CD4-positive, alpha-beta T cell (primary cell): Measurements from ENCODE around the gene INMT. TPM values are rescaled to one million over a fixed set of nuclear protein-coding genes. Genes with fewer than 3 reads are reported as not detected.

ENCODE experiments used
- ATAC-seq: fragments of 200-7000 bp; cut with Tn5 transposase; one replicate; pipeline ENCODE4 v1.10.0; 2022; ENCODE audit warnings: mild to moderate bottlenecking; ENCODE audit not compliant: poor library complexity
- CTCF ChIA-PET: fragments of 350-600 bp; sonication (Branson Sonifier 250); formaldehyde crosslinking; loops from one replicate; lab custom pipeline; 2021; ENCODE audit warnings: antibody characterized with exemption, inconsistent platforms; lab: Charles Lee
- POLR2A ChIA-PET: fragments of 350-600 bp; sonication (Branson Sonifier 250); formaldehyde crosslinking; loops from one replicate; lab custom pipeline; 2021; ENCODE audit warnings: antibody characterized with exemption, inconsistent platforms; lab: Charles Lee
- DNase-seq, 14 experiments: peaks; one replicate each; pipeline ENCODE4 v3.0.0-alpha.2; 2013 to 2020; ENCODE audit warnings: mixed read lengths in 2 of 14
- H3K27ac ChIP-seq, 2 donors: one replicate each; pipeline versions ENCODE4 v1.5.1 to v1.7.0; 2013; ENCODE audit warnings: low read length in 2 of 2, low read depth in 1 of 2, mild to moderate bottlenecking in 1 of 2
- H3K27me3 ChIP-seq, 2 experiments: 1 replicate in 1 of 2; 2 replicates in 1 of 2; pipeline versions ENCODE4 v1.6.1 to v1.7.0; 2013; ENCODE audit warnings: low read length in 2 of 2, control low read depth in 1 of 2, mild to moderate bottlenecking in 1 of 2, moderate library complexity in 1 of 2; ENCODE audit not compliant: insufficient read depth in 2 of 2, control insufficient read depth in 1 of 2
- H3K36me3 ChIP-seq: one replicate; pipeline ENCODE4 v1.6.1; 2013; ENCODE audit warnings: low read length, control low read depth; ENCODE audit not compliant: insufficient read depth
- H3K4me1 ChIP-seq: one replicate; pipeline ENCODE4 v1.6.1; 2013; ENCODE audit warnings: low read length, control low read depth; ENCODE audit not compliant: insufficient read depth
- H3K4me3 ChIP-seq: one replicate; pipeline ENCODE4 v1.5.1; 2013; ENCODE audit warnings: mild to moderate bottlenecking, low read length, moderate library complexity
- H3K9me3 ChIP-seq, 2 experiments: 1 replicate in 1 of 2; 2 replicates in 1 of 2; pipeline versions ENCODE4 v1.6.1 to v1.7.0; 2013; ENCODE audit warnings: low read length in 2 of 2, mild to moderate bottlenecking in 2 of 2, control low read depth in 1 of 2, moderate library complexity in 1 of 2; ENCODE audit not compliant: control insufficient read depth in 1 of 2, insufficient read depth in 1 of 2
- H3K27ac Mint-ChIP-seq: one replicate; pipeline ENCODE4 v1.8.0; 2020; ENCODE audit warnings: mixed read lengths
- H3K27me3 Mint-ChIP-seq: one replicate; pipeline ENCODE4 v1.8.0; 2021; ENCODE audit warnings: mixed read lengths
- H3K36me3 Mint-ChIP-seq: one replicate; pipeline ENCODE4 v1.8.0; 2021; ENCODE audit warnings: low read depth, mixed read lengths
- H3K4me1 Mint-ChIP-seq: one replicate; pipeline ENCODE4 v1.8.0; 2021; ENCODE audit warnings: low read depth, mixed read lengths
- H3K4me3 Mint-ChIP-seq: one replicate; pipeline ENCODE4 v1.8.0; 2020; ENCODE audit warnings: mild to moderate bottlenecking, mixed read lengths
- H3K9me3 Mint-ChIP-seq: one replicate; pipeline ENCODE4 v1.8.0; 2020; ENCODE audit warnings: mixed read lengths
- intact Hi-C, 2 experiments: fragments of 100-400 bp; cut with DNase I in 1 of 2; cut with micrococcal nuclease in 1 of 2; formaldehyde crosslinking; loops; one replicate each; pipeline versions ENCODE4 v1.15.1 to v1.9.0; 2023 to 2025; cut with DNase I, micrococcal nuclease
- total RNA-seq, 174 experiments: library from RNA in 2 of 174; stranded (reverse) in 2 of 174; gene quantifications; one replicate each; pipeline ENCODE4 v1.2.3 and lab custom pipeline; 2021 to 2026
- TF ChIP-seq, protein P1 (sequence below): fragments of 200-600 bp; IDR thresholded peaks from one replicate; pipeline ENCODE4 v1.8.0; 2022; ENCODE audit warnings: antibody characterized with exemption, mild to moderate bottlenecking

Gene INMT
- total RNA-seq, 2 experiments from 2014 or later = 0.36 to 0.69 TPM

DNA sequence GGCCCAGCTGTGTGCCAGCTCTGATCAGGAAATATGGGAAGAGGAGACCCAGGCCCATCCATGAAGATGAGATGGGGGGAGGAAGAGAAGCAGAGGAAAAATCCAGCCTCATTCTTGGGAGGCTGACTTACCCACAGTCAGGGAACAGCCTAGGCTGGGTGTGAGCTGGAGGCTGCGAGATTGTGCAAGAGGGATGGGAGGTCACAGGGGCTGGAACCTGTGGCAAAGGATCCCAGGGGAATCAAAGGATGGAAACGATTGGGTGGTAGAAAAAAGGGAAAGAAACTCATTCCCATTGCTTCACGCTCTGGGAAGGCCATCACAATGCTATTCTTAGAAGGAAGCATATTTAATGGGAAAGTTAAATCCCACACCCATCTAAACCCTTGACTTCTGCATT, 43.0 kb upstream of the INMT start:
- no peak for DNase-seq
- ATAC-seq = no peak
- H3K27me3 Mint-ChIP-seq = no peaks in the 10 kb centered on the region
- no peaks in the 10 kb centered on the region for H3K9me3 ChIP-seq
- ChIA-PET CTCF (no interaction called here), POLR2A (interaction anchor here (1.1 kb wide), 1 partner anchor 29 kb away, joined by 3 read pairs; no protein-coding TSS in a partner anchor)
- H3K4me1 ChIP-seq = no peaks in the 10 kb centered on the region
- H3K27ac ChIP-seq = no peak overlapping the region
- H3K4me1 Mint-ChIP-seq = no peaks in the 10 kb centered on the region
- TF ChIP-seq, protein P1, sequence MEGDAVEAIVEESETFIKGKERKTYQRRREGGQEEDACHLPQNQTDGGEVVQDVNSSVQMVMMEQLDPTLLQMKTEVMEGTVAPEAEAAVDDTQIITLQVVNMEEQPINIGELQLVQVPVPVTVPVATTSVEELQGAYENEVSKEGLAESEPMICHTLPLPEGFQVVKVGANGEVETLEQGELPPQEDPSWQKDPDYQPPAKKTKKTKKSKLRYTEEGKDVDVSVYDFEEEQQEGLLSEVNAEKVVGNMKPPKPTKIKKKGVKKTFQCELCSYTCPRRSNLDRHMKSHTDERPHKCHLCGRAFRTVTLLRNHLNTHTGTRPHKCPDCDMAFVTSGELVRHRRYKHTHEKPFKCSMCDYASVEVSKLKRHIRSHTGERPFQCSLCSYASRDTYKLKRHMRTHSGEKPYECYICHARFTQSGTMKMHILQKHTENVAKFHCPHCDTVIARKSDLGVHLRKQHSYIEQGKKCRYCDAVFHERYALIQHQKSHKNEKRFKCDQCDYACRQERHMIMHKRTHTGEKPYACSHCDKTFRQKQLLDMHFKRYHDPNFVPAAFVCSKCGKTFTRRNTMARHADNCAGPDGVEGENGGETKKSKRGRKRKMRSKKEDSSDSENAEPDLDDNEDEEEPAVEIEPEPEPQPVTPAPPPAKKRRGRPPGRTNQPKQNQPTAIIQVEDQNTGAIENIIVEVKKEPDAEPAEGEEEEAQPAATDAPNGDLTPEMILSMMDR = no peak
- H3K36me3 ChIP-seq = no peaks in the 10 kb centered on the region
- H3K27me3 ChIP-seq = no peaks in the 10 kb centered on the region
- intact Hi-C loops = no loop called here
- H3K9me3 Mint-ChIP-seq = no peaks in the 10 kb centered on the region
- no peak overlapping the region for H3K4me3 ChIP-seq
- no peaks in the 10 kb centered on the region for H3K36me3 Mint-ChIP-seq
- no peak overlapping the region for H3K27ac Mint-ChIP-seq
- no peak overlapping the region for H3K4me3 Mint-ChIP-seq

DNA sequence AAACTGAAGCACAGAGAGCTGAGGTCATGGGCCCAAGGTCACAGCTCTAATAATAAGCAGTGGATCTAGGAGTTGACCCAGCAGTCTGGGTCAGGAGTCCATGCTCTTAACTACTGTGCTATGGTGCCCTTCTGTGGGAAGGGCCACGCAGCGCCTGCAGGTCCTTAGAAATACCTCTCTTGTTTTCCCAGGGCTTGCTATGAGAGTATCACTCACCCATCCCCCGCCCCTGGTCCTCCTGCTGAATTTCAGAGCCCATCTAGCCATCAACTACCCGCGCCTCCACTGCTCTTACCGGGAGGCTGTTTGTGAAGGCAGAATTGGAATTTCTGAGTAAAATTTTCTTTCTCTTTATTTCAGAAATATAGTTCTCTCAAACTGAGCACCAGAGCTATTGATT, 42.4 kb upstream of the INMT start:
- no peak overlapping the region for H3K27ac Mint-ChIP-seq
- TF ChIP-seq, protein P1 = no peak
- ChIA-PET POLR2A (interaction anchor here (1.1 kb wide), 1 partner anchor 29 kb away, joined by 3 read pairs; no protein-coding TSS in a partner anchor), CTCF (no interaction called here)
- Histone ChIP-seq H3K36me3 (no peaks in the 10 kb centered on the region), H3K9me3 (no peaks in the 10 kb centered on the region), H3K27ac (no peak overlapping the region), H3K4me3 (no peak overlapping the region), H3K27me3 (no peaks in the 10 kb centered on the region), H3K4me1 (no peaks in the 10 kb centered on the region)
- DNase-seq = no peak
- no peaks in the 10 kb centered on the region for H3K9me3 Mint-ChIP-seq
- no peak for ATAC-seq
- peaks cover under 1% of the 10 kb centered on the region for H3K36me3 Mint-ChIP-seq
- H3K27me3 Mint-ChIP-seq = no peaks in the 10 kb centered on the region
- no peaks in the 10 kb centered on the region for H3K4me1 Mint-ChIP-seq
- intact Hi-C loops = no loop called here
- H3K4me3 Mint-ChIP-seq = no peak overlapping the region

DNA sequence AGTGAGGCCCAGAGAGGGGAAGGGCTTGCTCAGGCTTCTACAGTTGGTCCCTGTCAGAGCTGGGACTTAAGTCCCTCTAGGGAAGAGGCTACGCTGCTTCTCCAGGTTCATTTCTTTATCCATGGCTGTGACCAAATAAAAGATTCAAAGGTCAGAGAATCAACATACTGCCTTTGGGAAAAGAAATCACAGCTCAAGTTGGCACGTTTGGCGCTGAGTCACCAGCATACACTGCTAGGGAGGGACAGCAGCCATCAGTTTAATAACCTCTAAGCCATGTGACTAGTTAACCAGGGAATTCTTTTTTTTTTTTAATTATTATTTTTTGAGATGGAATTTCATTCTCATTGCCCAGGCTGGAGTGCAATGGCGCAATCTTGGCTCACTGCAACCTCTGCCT, 41.3 kb upstream of the INMT start:
- Histone ChIP-seq H3K27ac (no peak overlapping the region), H3K36me3 (no peaks in the 10 kb centered on the region), H3K4me1 (no peaks in the 10 kb centered on the region), H3K9me3 (peaks cover 0 to under 1% of the 10 kb centered on the region in 2 experiments), H3K4me3 (no peak overlapping the region), H3K27me3 (no peaks in the 10 kb centered on the region)
- H3K4me1 Mint-ChIP-seq = no peaks in the 10 kb centered on the region
- H3K9me3 Mint-ChIP-seq = no peaks in the 10 kb centered on the region
- ATAC-seq = no peak
- POLR2A ChIA-PET = interaction anchor here (1.0 kb wide), 1 partner anchor 30 kb away, joined by 3 read pairs; no protein-coding TSS in a partner anchor
- DNase-seq = no peak
- CTCF ChIA-PET = interaction anchor here (1.4 kb wide), 1 partner anchor 8 kb away, joined by 4 read pairs; no protein-coding TSS in a partner anchor
- no peak overlapping the region for H3K4me3 Mint-ChIP-seq
- no peaks in the 10 kb centered on the region for H3K27me3 Mint-ChIP-seq
- intact Hi-C loops = no loop called here
- no peak overlapping the region for H3K27ac Mint-ChIP-seq
- TF ChIP-seq, protein P1 = no peak
- peaks cover 11% of the 10 kb centered on the region for H3K36me3 Mint-ChIP-seq
